ENCODE data around the gene SCN5A.

The SCN5A gene

GRCh38 chr3:38610934-38611333 lies 38.6 kb downstream of the SCN5A start:
- DNase-seq (ENCODE audit: low spot score): no peak
- ChIA-PET POLR2A (ENCODE audit: low non-redundant PET) (no interaction called here), CTCF (no interaction called here)
- no peak for TF ChIP-seq CTCF (conservative IDR thresholded peaks at IDR 0.05; ENCODE audit: low read depth)
- no peak overlapping the region for H3K27ac ChIP-seq

GRCh38 chr3:38610436-38610835 lies 39.1 kb downstream of the SCN5A start:
- no peak overlapping the region for H3K27ac ChIP-seq
- TF ChIP-seq CTCF (conservative IDR thresholded peaks at IDR 0.05; ENCODE audit: low read depth): no peak
- no peak for DNase-seq (ENCODE audit: low spot score)
- POLR2A ChIA-PET (ENCODE audit: low non-redundant PET): no interaction called here
- CTCF ChIA-PET: no interaction called here

GRCh38 chr3:38609386-38610111 lies 39.9 kb downstream of the SCN5A start:
- ChIA-PET POLR2A (ENCODE audit: low non-redundant PET) (no interaction called here), CTCF (no interaction called here)
- no peak for TF ChIP-seq CTCF (conservative IDR thresholded peaks at IDR 0.05; ENCODE audit: low read depth)
- H3K27ac ChIP-seq: no peak overlapping the region
- DNase-seq (ENCODE audit: low spot score): no peak

- no peak overlapping the region for H3K27ac ChIP-seq
- CTCF ChIA-PET: no interaction called here
- no peak for TF ChIP-seq CTCF (conservative IDR thresholded peaks at IDR 0.05; ENCODE audit: low read depth)
- POLR2A ChIA-PET (ENCODE audit: low non-redundant PET): no interaction called here
- no peak for DNase-seq (ENCODE audit: low spot score)
These were observed 40.5 kb downstream of the SCN5A start for GRCh38 chr3:38608961-38609360.

- POLR2A ChIA-PET (ENCODE audit: low non-redundant PET): no interaction called here
These were observed 41.3 kb downstream of the SCN5A start for GRCh38 chr3:38608086-38608775.

GRCh38 chr3:38606561-38606960 lies 42.9 kb downstream of the SCN5A start:
- CTCF ChIA-PET: no interaction called here
- POLR2A ChIA-PET (ENCODE audit: low non-redundant PET): no interaction called here
- DNase-seq (ENCODE audit: low spot score): no peak
- no peak overlapping the region for H3K27ac ChIP-seq
- TF ChIP-seq CTCF (conservative IDR thresholded peaks at IDR 0.05; ENCODE audit: low read depth): no peak

More at GRCh38 chr3:38608086-38608775, 41.3 kb downstream of the SCN5A start:
- H3K27ac ChIP-seq: no peak overlapping the region
- DNase-seq (ENCODE audit: low spot score): no peak
- TF ChIP-seq CTCF (conservative IDR thresholded peaks at IDR 0.05; ENCODE audit: low read depth): no peak
- CTCF ChIA-PET: no interaction called here

All from RWPE1 (cell line).